ENCODE results near the gene SLC2A3. TPM values are rescaled to one million over a fixed set of nuclear protein-coding genes. Genes with fewer than 3 reads are reported as not detected.
"Not testable (repeated sequence)": the region's sequence is repeated elsewhere in the genome, so short reads cannot be mapped to it uniquely, and the experiment has no call there.

The SLC2A3 gene
- total and polyA plus RNA-seq, 4 donors, result 2.1 to 20.6 (median 7.0) TPM

GRCh38 chr12:7932599-7933240 lies 3.3 kb downstream of the SLC2A3 start:
- DNase-seq (ENCODE audit: low spot score); H3K4me3 ChIP-seq (ENCODE audit: low read depth in 1 of 3, low read length in 3 of 3); H3K36me3 ChIP-seq (ENCODE audit: control insufficient read depth in 4 of 4, insufficient read depth in 3 of 4, low read depth in 1 of 4, low read length in 3 of 4); H3K27ac ChIP-seq (ENCODE audit: low read depth in 1 of 2, low read length in 2 of 2); H3K27me3 ChIP-seq (ENCODE audit: control insufficient read depth in 4 of 4, insufficient read depth in 4 of 4, low read length in 3 of 4); H3K9me3 ChIP-seq (ENCODE audit: control insufficient read depth in 4 of 4, low read length in 3 of 4); H3K4me1 ChIP-seq (ENCODE audit: control insufficient read depth in 4 of 4, insufficient read depth in 4 of 4, low read length in 3 of 4): not testable (repeated sequence)
- peak overlapping the region in 1 of 2 donors; percentile 53 for H3K9ac ChIP-seq (ENCODE audit: low read depth in 1 of 2, low read length in 2 of 2)
- WGBS, result 58% methylated on average over 11 of the region's 11 CpGs

- H3K4me3 ChIP-seq (ENCODE audit: low read depth in 1 of 3, low read length in 3 of 3), result no peak overlapping the region
- H3K4me1 ChIP-seq (ENCODE audit: control insufficient read depth in 4 of 4, insufficient read depth in 4 of 4, low read length in 3 of 4), result no peaks in the 10 kb centered on the region
- no peaks in the 10 kb centered on the region for H3K9me3 ChIP-seq (ENCODE audit: control insufficient read depth in 4 of 4, low read length in 3 of 4)
- WGBS, result 70% methylated on average over 8 of the region's 8 CpGs
- H3K9ac ChIP-seq (ENCODE audit: low read depth in 1 of 2, low read length in 2 of 2), result no peak overlapping the region
- TF ChIP-seq RXRA (IDR thresholded peaks at IDR 0.05) (no peak), HNF4G (IDR thresholded peaks at IDR 0.05) (no peak), NR2F2 (IDR thresholded peaks at IDR 0.05) (no peak), JUND (IDR thresholded peaks at IDR 0.05) (no peak), FOXA1 (IDR thresholded peaks at IDR 0.05) (no peak), EGR1 (IDR thresholded peaks at IDR 0.05; ENCODE audit: low read depth in 2 of 2) (no peak), REST (IDR thresholded peaks at IDR 0.05) (no peak), FOXA2 (IDR thresholded peaks at IDR 0.05) (no peak), HNF4A (conservative IDR thresholded peaks at IDR 0.05) (no peak), YY1 (IDR thresholded peaks at IDR 0.05) (no peak)
- no peak for DNase-seq (ENCODE audit: low spot score)
- H3K27ac ChIP-seq (ENCODE audit: low read depth in 1 of 2, low read length in 2 of 2), result no peak overlapping the region
- H3K36me3 ChIP-seq (ENCODE audit: control insufficient read depth in 4 of 4, insufficient read depth in 3 of 4, low read depth in 1 of 4, low read length in 3 of 4), result peaks cover 0 to 9% (median 4%) of the 10 kb centered on the region in 4 donors
- no peaks in the 10 kb centered on the region for H3K27me3 ChIP-seq (ENCODE audit: control insufficient read depth in 4 of 4, insufficient read depth in 4 of 4, low read length in 3 of 4)
These were observed 6.7 kb downstream of the SLC2A3 start for GRCh38 chr12:7929083-7929792.

GRCh38 chr12:7927470-7927869 lies 8.5 kb downstream of the SLC2A3 start:
- WGBS, result 95% methylated on average over 4 of the region's 4 CpGs
- Histone ChIP-seq H3K27ac (ENCODE audit: low read depth in 1 of 2, low read length in 2 of 2) (no peak overlapping the region), H3K9ac (ENCODE audit: low read depth in 1 of 2, low read length in 2 of 2) (no peak overlapping the region), H3K4me3 (ENCODE audit: low read depth in 1 of 3, low read length in 3 of 3) (no peak overlapping the region), H3K27me3 (ENCODE audit: control insufficient read depth in 4 of 4, insufficient read depth in 4 of 4, low read length in 3 of 4) (no peaks in the 10 kb centered on the region), H3K4me1 (ENCODE audit: control insufficient read depth in 4 of 4, insufficient read depth in 4 of 4, low read length in 3 of 4) (no peaks in the 10 kb centered on the region), H3K36me3 (ENCODE audit: control insufficient read depth in 4 of 4, insufficient read depth in 3 of 4, low read depth in 1 of 4, low read length in 3 of 4) (peaks cover 0 to 9% (median 4%) of the 10 kb centered on the region in 4 donors), H3K9me3 (ENCODE audit: control insufficient read depth in 4 of 4, low read length in 3 of 4) (no peaks in the 10 kb centered on the region)
- TF ChIP-seq GABPA (IDR thresholded peaks at IDR 0.05 in 1 of 2, conservative IDR thresholded peaks at IDR 0.05 in 1 of 2) (no peak), SP1 (IDR thresholded peaks at IDR 0.05) (no peak), ZBTB33 (IDR thresholded peaks at IDR 0.05) (no peak)
- DNase-seq (ENCODE audit: low spot score), result no peak

GRCh38 chr12:7926068-7926666 lies 9.8 kb downstream of the SLC2A3 start:
- H3K27me3 ChIP-seq (ENCODE audit: control insufficient read depth in 4 of 4, insufficient read depth in 4 of 4, low read length in 3 of 4); H3K9ac ChIP-seq (ENCODE audit: low read depth in 1 of 2, low read length in 2 of 2); H3K4me1 ChIP-seq (ENCODE audit: control insufficient read depth in 4 of 4, insufficient read depth in 4 of 4, low read length in 3 of 4); H3K4me3 ChIP-seq (ENCODE audit: low read depth in 1 of 3, low read length in 3 of 3); H3K27ac ChIP-seq (ENCODE audit: low read depth in 1 of 2, low read length in 2 of 2); H3K36me3 ChIP-seq (ENCODE audit: control insufficient read depth in 4 of 4, insufficient read depth in 3 of 4, low read depth in 1 of 4, low read length in 3 of 4); DNase-seq (ENCODE audit: low spot score); H3K9me3 ChIP-seq (ENCODE audit: control insufficient read depth in 4 of 4, low read length in 3 of 4): not testable (repeated sequence)
- 93% methylated on average over 5 of the region's 5 CpGs for WGBS

Data from liver (tissue), 9 donors.